Measurements from ENCODE around the gene CD320. TPM values are rescaled to one million over a fixed set of nuclear protein-coding genes. Genes with fewer than 3 reads are reported as not detected.
"Not testable (repeated sequence)": the region's sequence is repeated elsewhere in the genome, so short reads cannot be mapped to it uniquely, and the experiment has no call there.

CD320 gene
- total RNA-seq (2014; rRNA removed; shearing (Covaris generic)) = 88.0 and 112 TPM in 2 replicates
- 275 and 315 TPM in 2 replicates for polyA plus RNA-seq (2014; cell fraction: nucleus; rRNA removed)

GRCh38 chr19:8307965-8308866 lies at the start of gene CD320:
TSS of gene CD320 (minus strand) at chr19:8308358. CDS start at chr19:8308290, 68 bp downstream.
- peak; percentile 85 for DNase-seq (ENCODE audit: extremely low read depth, low read depth)

GRCh38 chr19:8357007-8357521 lies 48.9 kb upstream of the CD320 start:
- DNase-seq (ENCODE audit: extremely low read depth, low read depth) = no peak

GRCh38 chr19:8355631-8356402 lies 47.7 kb upstream of the CD320 start:
- peak; percentile 64 for DNase-seq (ENCODE audit: extremely low read depth, low read depth)

- not testable (repeated sequence) for DNase-seq (ENCODE audit: extremely low read depth, low read depth)
Observed at GRCh38 chr19:8352845-8353244, 44.7 kb upstream of the CD320 start.

- no peak for DNase-seq (ENCODE audit: extremely low read depth, low read depth)
Observed at GRCh38 chr19:8352134-8352827, 44.1 kb upstream of the CD320 start.

GRCh38 chr19:8349629-8350372 lies 41.6 kb upstream of the CD320 start:
- DNase-seq (ENCODE audit: extremely low read depth, low read depth) = not testable (repeated sequence)

GRCh38 chr19:8343483-8343844 lies 35.3 kb upstream of the CD320 start:
- no peak for DNase-seq (ENCODE audit: extremely low read depth, low read depth)

GRCh38 chr19:8342684-8343482 lies 34.7 kb upstream of the CD320 start, which contains the start of gene KANK3:
TSS of gene KANK3 (minus strand) at chr19:8343262. CDS start at chr19:8337828, 5,434 bp downstream.
- peak; percentile 94 for DNase-seq (ENCODE audit: extremely low read depth, low read depth)

GRCh38 chr19:8342316-8342683 lies 34.1 kb upstream of the CD320 start:
- DNase-seq (ENCODE audit: extremely low read depth, low read depth) = no peak

GRCh38 chr19:8341504-8341903 lies 33.3 kb upstream of the CD320 start:
- DNase-seq (ENCODE audit: extremely low read depth, low read depth) = not testable (repeated sequence)

- no peak for DNase-seq (ENCODE audit: extremely low read depth, low read depth)
Observed at GRCh38 chr19:8340341-8341096, 32.4 kb upstream of the CD320 start.

GRCh38 chr19:8338835-8339234 lies 30.7 kb upstream of the CD320 start:
- no peak for DNase-seq (ENCODE audit: extremely low read depth, low read depth)

GRCh38 chr19:8337728-8338127 lies 29.6 kb upstream of the CD320 start:
- DNase-seq (ENCODE audit: extremely low read depth, low read depth) = no peak

GRCh38 chr19:8336660-8337059 lies 28.5 kb upstream of the CD320 start:
- no peak for DNase-seq (ENCODE audit: extremely low read depth, low read depth)

- DNase-seq (ENCODE audit: extremely low read depth, low read depth) = no peak
Observed at GRCh38 chr19:8336072-8336569, 28.0 kb upstream of the CD320 start.

GRCh38 chr19:8335343-8336071 lies 27.3 kb upstream of the CD320 start:
- DNase-seq (ENCODE audit: extremely low read depth, low read depth) = no peak

Data from NCI-H460 (cell line).